B cell (primary cell): ENCODE measurements around the gene UBL4A.

Experiments used
- CTCF ChIP-seq: fragments of 200-600 bp; IDR thresholded peaks from one replicate; pipeline ENCODE4 v1.8.0; 2022; ENCODE audit warnings: antibody characterized with exemption, mild to moderate bottlenecking
- EZH2 ChIP-seq: IDR thresholded peaks from 2 replicates; pipeline ENCODE4 v1.6.1; 2012; ENCODE audit warnings: borderline replicate concordance, low read depth, mild to moderate bottlenecking, moderate library complexity, low read length; ENCODE audit not compliant: insufficient read depth, poor library complexity, severe bottlenecking

DNA sequence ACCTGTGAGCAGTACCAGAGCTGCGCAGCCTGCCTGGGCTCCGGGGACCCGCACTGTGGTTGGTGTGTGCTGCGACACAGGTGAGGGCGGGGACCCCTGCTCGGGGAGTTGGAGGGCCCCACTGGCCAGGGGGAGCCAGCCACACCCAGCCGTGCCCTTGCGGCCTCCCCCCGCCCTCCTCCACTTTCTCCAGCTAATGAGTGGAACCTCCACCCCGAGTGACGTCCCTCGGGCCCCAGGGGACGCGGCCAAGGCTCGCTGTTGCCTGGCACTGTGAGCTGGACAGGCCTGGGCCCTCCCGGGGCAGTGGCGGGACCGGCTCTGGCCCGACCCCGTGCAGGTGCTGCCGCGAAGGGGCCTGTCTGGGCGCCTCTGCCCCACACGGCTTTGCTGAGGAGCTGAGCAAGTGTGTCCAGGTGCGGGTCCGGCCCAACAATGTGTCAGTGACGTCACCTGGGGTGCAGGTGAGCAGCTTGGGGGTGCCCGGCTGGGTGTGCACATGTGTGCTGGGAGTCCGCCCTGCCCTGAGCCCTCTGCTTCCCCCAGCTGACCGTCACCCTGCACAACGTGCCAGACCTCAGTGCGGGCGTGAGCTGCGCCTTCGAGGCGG is 22.7 kb downstream of the UBL4A start:
- TF ChIP-seq CTCF: no peak
- no peak for TF ChIP-seq EZH2
